OCI-LY3 (cell line): ENCODE results near the gene IGFBP4.

ENCODE experiments used
- EZH2phosphoT487 ChIP-seq: fragments of 200-600 bp; shearing (Covaris generic); IDR thresholded peaks from 2 replicates; pipeline ENCODE4 v1.6.1; 2018; ENCODE audit warnings: antibody characterized with exemption, mixed run types, low read depth
- TF ChIP-seq, protein P1 (sequence below): fragments of 200-600, 300-600 bp; sonication (generic); IDR thresholded peaks from 2 replicates; pipeline ENCODE4 v1.5.1; 2014; ENCODE audit warnings: antibody characterized with exemption, low read length, low read depth

DNA sequence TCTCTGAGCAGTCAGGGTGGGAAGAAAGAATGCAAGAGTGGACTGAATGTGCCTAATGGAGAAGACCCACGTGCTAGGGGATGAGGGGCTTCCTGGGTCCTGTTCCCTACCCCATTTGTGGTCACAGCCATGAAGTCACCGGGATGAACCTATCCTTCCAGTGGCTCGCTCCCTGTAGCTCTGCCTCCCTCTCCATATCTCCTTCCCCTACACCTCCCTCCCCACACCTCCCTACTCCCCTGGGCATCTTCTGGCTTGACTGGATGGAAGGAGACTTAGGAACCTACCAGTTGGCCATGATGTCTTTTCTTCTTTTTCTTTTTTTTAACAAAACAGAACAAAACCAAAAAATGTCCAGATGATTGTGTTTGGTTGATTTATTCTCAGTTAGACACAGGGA lies 14.1 kb downstream of the IGFBP4 start:
- TF ChIP-seq, protein P1, sequence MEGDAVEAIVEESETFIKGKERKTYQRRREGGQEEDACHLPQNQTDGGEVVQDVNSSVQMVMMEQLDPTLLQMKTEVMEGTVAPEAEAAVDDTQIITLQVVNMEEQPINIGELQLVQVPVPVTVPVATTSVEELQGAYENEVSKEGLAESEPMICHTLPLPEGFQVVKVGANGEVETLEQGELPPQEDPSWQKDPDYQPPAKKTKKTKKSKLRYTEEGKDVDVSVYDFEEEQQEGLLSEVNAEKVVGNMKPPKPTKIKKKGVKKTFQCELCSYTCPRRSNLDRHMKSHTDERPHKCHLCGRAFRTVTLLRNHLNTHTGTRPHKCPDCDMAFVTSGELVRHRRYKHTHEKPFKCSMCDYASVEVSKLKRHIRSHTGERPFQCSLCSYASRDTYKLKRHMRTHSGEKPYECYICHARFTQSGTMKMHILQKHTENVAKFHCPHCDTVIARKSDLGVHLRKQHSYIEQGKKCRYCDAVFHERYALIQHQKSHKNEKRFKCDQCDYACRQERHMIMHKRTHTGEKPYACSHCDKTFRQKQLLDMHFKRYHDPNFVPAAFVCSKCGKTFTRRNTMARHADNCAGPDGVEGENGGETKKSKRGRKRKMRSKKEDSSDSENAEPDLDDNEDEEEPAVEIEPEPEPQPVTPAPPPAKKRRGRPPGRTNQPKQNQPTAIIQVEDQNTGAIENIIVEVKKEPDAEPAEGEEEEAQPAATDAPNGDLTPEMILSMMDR, result no peak
- no peak for TF ChIP-seq EZH2phosphoT487
